Measurements from ENCODE around the gene UBAC1.
"Not testable (repeated sequence)": the region's sequence is repeated elsewhere in the genome, so short reads cannot be mapped to it uniquely, and the experiment has no call there.

UBAC1 gene

GRCh38 chr9:135896205-135896604 is 65.0 kb downstream of the UBAC1 start:
- no peak for DNase-seq

GRCh38 chr9:135895202-135895848 is 65.8 kb downstream of the UBAC1 start:
- DNase-seq, result no peak

- DNase-seq, result no peak
Observed at GRCh38 chr9:135893104-135893503, 68.1 kb downstream of the UBAC1 start.

GRCh38 chr9:135892327-135892726 is 68.8 kb downstream of the UBAC1 start:
- DNase-seq, result not testable (repeated sequence)

GRCh38 chr9:135891027-135891631 is 70.0 kb downstream of the UBAC1 start:
- no peak for DNase-seq

GRCh38 chr9:135890190-135891026 is 70.8 kb downstream of the UBAC1 start:
- no peak for DNase-seq

GRCh38 chr9:135889564-135890189 is 71.5 kb downstream of the UBAC1 start:
- DNase-seq, result no peak

- no peak for DNase-seq
Observed at GRCh38 chr9:135888766-135889394, 72.3 kb downstream of the UBAC1 start.

- DNase-seq, result no peak
Observed at GRCh38 chr9:135888126-135888765, 72.9 kb downstream of the UBAC1 start.

- DNase-seq, result no peak
Observed at GRCh38 chr9:135887585-135888050, 73.6 kb downstream of the UBAC1 start.

- DNase-seq, result no peak
Observed at GRCh38 chr9:135887021-135887507, 74.1 kb downstream of the UBAC1 start.

GRCh38 chr9:135886147-135886981 is 74.8 kb downstream of the UBAC1 start:
- DNase-seq, result no peak

GRCh38 chr9:135885100-135885853 is 75.9 kb downstream of the UBAC1 start:
- DNase-seq, result no peak

- DNase-seq, result no peak
Observed at GRCh38 chr9:135884328-135885035, 76.7 kb downstream of the UBAC1 start.

- no peak for DNase-seq
Observed at GRCh38 chr9:135883410-135884089, 77.6 kb downstream of the UBAC1 start.
